Adrenal gland (tissue), 12 donors: Measurements from ENCODE around the gene TRAPPC2L. TPM values are rescaled to one million over a fixed set of nuclear protein-coding genes. Genes with fewer than 3 reads are reported as not detected.

ENCODE experiments used
- DNase-seq, 7 donors: peaks; one replicate each; pipeline ENCODE4 v3.0.0-alpha.2; 2019 to 2020
- H3K27ac ChIP-seq, 5 donors: fragments of 200-600 bp; sonication (generic) in 4 of 5; 1 replicate in 3 of 5; 2 replicates in 2 of 5; pipeline versions ENCODE4 v1.5.1 to v1.8.0; 2016 to 2020; ENCODE audit warnings: mild to moderate bottlenecking in 1 of 5
- H3K27me3 ChIP-seq: fragments of 200-600 bp; 2 replicates; pipeline ENCODE4 v1.8.0; 2021
- H3K36me3 ChIP-seq, 2 donors: fragments of 200-600 bp; replicated peaks in 1 of 2; 1 replicate in 1 of 2; 2 replicates in 1 of 2; pipeline versions ENCODE4 v1.5.1 to v1.8.0; 2018 to 2022
- H3K4me1 ChIP-seq, 2 donors: fragments of 200-600 bp; replicated peaks in 1 of 2; 1 replicate in 1 of 2; 2 replicates in 1 of 2; pipeline versions ENCODE4 v1.5.1 to v1.8.0; 2018 to 2021
- H3K4me3 ChIP-seq, 4 donors: fragments of 200-600 bp; sonication (generic) in 3 of 4; one replicate each; pipeline ENCODE4 v1.5.1; 2016 to 2018
- H3K9me3 ChIP-seq, 3 donors: fragments of 200-600 bp; sonication (generic) in 1 of 3; replicated peaks in 1 of 3; 1 replicate in 2 of 3; 2 replicates in 1 of 3; pipeline versions ENCODE4 v1.5.1 to v1.8.0; 2016 to 2021
- CTCF ChIP-seq, 6 experiments: fragments of 450-650 bp in 4 of 6; fragments of 200-600 bp in 2 of 6; sonication (generic) in 1 of 6; IDR thresholded peaks; 1 replicate in 5 of 6; 2 replicates in 1 of 6; pipeline versions ENCODE4 v1.5.1 to v1.8.0; 2016 to 2021; ENCODE audit warnings: antibody characterized with exemption in 6 of 6, mild to moderate bottlenecking in 2 of 6, moderate library complexity in 1 of 6
- POLR2A ChIP-seq, 2 donors: fragments of 450-650 bp; IDR thresholded peaks; one replicate each; pipeline ENCODE4 v1.6.1; 2017; ENCODE audit warnings: antibody characterized with exemption in 2 of 2, mild to moderate bottlenecking in 2 of 2, moderate library complexity in 1 of 2
- WGBS, 4 donors: extraction: QIAGEN DNeasy Blood & Tissue Kit in 2 of 4; methylation state at CpG; one replicate each; pipeline versions ENCODE4 v1.1.5 to v1.1.7; 2013 to 2017; 5-methylcytosine and 5-hydroxymethylcytosine counted together
- intact Hi-C, 2 donors: fragments of 100-400 bp; cut with DNase I; formaldehyde crosslinking; loops; one replicate each; pipeline versions ENCODE4 v1.14.1 to v1.15.0; 2022 to 2023
- polyA plus RNA-seq, 3 donors: library from polyadenylated mRNA; stranded (reverse); fragments of 200-250 nt in 2 of 3; fragments of 350-450 nt in 1 of 3; fragmentation: Illumina TruSeq in 1 of 3; extraction: RNeasy Lipid Tissue Mini Kit (QIAGEN cat#74804) in 1 of 3; gene quantifications; one replicate each; pipeline ENCODE4 v1.2.3, GENCODE V29; 2013 to 2014
- total RNA-seq, 9 donors: library from RNA; depleted of rRNA in 4 of 9; stranded (reverse); fragments of >200 nt in 4 of 9; fragments of 120-200 nt in 1 of 9; fragmentation: NEBNext Ultra II Directional in 1 of 9; extraction: Animal tissue kit (Norgen Biotek cat#: 25700) in 1 of 9; gene quantifications; one replicate each; pipeline versions ENCODE4 v1.1.0 to v1.2.4, GENCODE V29; 2013 to 2023
- donor health status: healthy with polysubstance abuse.
- donor health status: Bipolar disorder and iron deficiency.
- donor health status: DM: yes; HTN: yes; CAD: no.
- donor health status: DM: no; HTN: no; CAD: no.
- donor health status: DM: no; HTN: no; CAD: no.
- donor health status: DM: yes; HTN: yes; CAD: no.

The TRAPPC2L gene
- total and polyA plus RNA-seq, 12 donors: 56.7 to 279 (median 149) TPM

DNA sequence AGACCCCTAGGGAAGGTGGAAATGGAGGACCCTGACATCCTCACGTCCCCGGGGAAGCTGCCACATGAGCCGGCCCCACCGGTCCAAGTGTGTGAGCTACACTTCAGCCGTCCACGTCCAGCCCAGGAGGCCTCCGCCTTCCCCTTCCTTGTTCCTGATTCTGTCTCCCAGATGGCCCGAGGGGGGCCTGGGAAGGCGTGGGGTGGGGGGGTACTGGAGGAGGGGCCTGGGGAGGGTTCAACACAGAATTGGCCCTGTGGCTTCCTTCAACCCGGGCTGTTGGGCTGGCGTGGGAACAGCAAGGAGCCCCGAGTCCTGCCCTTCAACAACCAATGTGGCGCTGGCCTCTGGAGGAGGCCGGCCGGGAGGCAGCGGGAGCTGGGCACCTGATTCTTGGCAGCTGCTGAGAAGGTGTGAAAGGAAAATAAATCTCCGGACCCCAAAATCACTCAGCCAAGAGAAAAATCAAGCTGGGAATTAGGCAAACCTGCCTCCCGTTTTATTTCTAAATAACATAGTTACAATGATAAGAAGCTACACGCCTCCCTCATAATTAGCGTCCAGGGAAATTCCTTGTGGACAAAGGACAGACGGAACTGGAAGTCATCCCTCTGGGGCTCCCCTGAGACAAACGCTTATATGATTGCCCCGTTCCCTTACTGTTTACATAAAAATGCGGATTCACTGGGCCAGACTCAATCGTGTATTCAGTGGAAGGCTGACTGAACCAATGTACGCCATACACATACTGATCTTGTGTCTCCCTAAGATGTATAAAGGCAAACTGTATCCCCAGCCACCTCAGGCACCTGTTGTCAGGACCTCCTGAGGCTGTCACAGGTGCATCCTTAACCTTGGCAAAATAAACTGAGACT is 43.4 kb upstream of the TRAPPC2L start:
- Histone ChIP-seq H3K4me3 (no peak overlapping the region), H3K36me3 (no peaks in the 10 kb centered on the region), H3K4me1 (peaks cover 23 to 29% of the 10 kb centered on the region in 2 donors), H3K9me3 (no peaks in the 10 kb centered on the region), H3K27me3 (no peaks in the 10 kb centered on the region), H3K27ac (peak overlapping the region in 2 of 5 donors; percentile 91 to 99)
- no peak for DNase-seq
- intact Hi-C loops: no loop called here
- 63 to 73% (median 70%) methylated on average over 21 to 26 of the region's 26 CpGs for WGBS, 4 donors
- TF ChIP-seq POLR2A (IDR thresholded peaks at IDR 0.05) (no peak), CTCF (IDR thresholded peaks at IDR 0.05) (no peak)

GRCh38 chr16:88814144-88814502 is 42.8 kb upstream of the TRAPPC2L start:
- Histone ChIP-seq H3K4me3 (no peak overlapping the region), H3K27me3 (no peaks in the 10 kb centered on the region), H3K4me1 (peaks cover 23 to 30% of the 10 kb centered on the region in 2 donors), H3K36me3 (no peaks in the 10 kb centered on the region), H3K27ac (no peak overlapping the region), H3K9me3 (no peaks in the 10 kb centered on the region)
- 66 to 96% (median 82%) methylated on average over 4 to 13 of the region's 13 CpGs for WGBS, 4 donors
- no peak for DNase-seq
- intact Hi-C loops: no loop called here
- TF ChIP-seq CTCF (IDR thresholded peaks at IDR 0.05) (no peak), POLR2A (IDR thresholded peaks at IDR 0.05) (no peak)

DNA sequence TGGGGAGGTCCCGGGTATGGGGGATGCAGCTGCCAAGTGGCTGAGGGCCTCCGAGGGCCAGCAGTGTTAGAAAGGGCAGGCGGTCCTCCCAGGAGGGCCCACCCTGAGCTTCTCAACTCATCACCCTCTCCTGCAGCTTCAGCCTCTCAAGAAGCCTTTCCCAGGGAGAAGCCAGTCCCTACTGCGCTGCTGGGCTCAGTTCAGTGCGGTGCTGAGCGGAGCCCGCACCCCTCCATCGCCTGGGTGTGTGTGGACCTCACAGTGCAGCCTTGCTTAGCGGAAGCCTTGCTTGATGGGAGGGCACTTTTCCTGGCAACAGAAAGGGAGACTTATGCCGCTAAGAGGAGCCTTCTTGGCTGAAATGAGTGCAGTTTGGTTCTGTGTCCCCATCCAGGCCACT is 41.7 kb upstream of the TRAPPC2L start:
- H3K27me3 ChIP-seq: no peaks in the 10 kb centered on the region
- TF ChIP-seq POLR2A (IDR thresholded peaks at IDR 0.05) (no peak), CTCF (IDR thresholded peaks at IDR 0.05) (no peak)
- DNase-seq: no peak
- WGBS, 4 donors: 67 to 92% (median 81%) methylated on average over 2 to 10 of the region's 10 CpGs
- H3K27ac ChIP-seq: no peak overlapping the region
- intact Hi-C loops: loop anchor here (1.0 to 5.0 kb wide), 4 partner anchors 42 to 352 kb away; partner anchors contain the start of genes GALNS (in 1 of the 2) and TRAPPC2L (in 1 of the 2)
- no peak overlapping the region for H3K4me3 ChIP-seq
- peaks cover 17 to 26% of the 10 kb centered on the region in 2 donors for H3K4me1 ChIP-seq
- H3K36me3 ChIP-seq: no peaks in the 10 kb centered on the region
- H3K9me3 ChIP-seq: no peaks in the 10 kb centered on the region

DNA sequence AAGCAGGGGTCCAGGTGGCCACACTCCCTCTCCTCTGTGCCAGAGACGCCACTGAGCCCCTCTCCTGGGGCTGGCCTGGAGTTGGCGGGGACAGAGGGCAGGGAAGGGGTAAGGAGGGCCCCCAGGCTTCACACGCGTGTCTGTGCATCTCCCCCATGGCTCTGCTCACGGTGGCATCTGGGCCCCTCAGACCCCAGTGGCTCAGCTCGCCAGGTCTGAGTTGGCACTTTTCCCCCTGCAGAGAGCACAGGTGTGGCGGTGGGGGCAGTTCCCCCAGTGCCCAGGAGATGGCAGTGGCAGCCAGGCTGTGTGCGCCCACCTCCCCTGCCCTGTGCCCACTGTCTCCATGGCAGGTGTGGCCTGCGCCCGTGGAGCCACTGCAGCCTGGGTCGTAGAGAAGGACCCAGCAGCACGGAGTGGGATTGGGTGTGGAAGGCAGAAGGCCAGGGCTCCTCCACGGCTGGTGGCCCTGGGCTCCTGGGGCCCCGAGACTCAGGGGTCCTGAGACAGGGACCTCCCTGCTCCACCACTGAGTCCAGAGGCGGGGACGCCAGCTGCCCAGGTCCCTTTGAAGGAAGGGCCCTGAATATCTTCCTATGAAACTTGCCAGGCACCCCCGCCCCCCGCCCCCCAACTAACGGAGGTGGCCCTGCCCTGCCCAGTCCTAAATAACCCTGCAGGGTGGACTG is 40.9 kb upstream of the TRAPPC2L start:
- TF ChIP-seq POLR2A (IDR thresholded peaks at IDR 0.05) (no peak), CTCF (IDR thresholded peaks at IDR 0.05) (peak; percentile 44 to 83 (median 71))
- H3K4me1 ChIP-seq: peaks cover 15 to 23% of the 10 kb centered on the region in 2 donors
- intact Hi-C loops: loop anchor here (1.0 to 5.0 kb wide), 4 partner anchors 41 to 351 kb away; partner anchors contain the start of genes GALNS (in 1 of the 2) and TRAPPC2L (in 1 of the 2)
- no peaks in the 10 kb centered on the region for H3K36me3 ChIP-seq
- DNase-seq: peak in 3 of 7 donors; percentile 55 to 63 (median 61)
- no peaks in the 10 kb centered on the region for H3K9me3 ChIP-seq
- no peak overlapping the region for H3K4me3 ChIP-seq
- H3K27me3 ChIP-seq: no peaks in the 10 kb centered on the region
- H3K27ac ChIP-seq: no peak overlapping the region
- 13 to 80% (median 46%) methylated on average over 1 to 19 of the region's 19 CpGs for WGBS, 4 donors
